GM21825 (cell line): ENCODE data around the gene TMEM127.
A peak's percentile ranks its signal among the peaks of the same experiment; 100 is the strongest.
"Not testable (repeated sequence)": the region's sequence is repeated elsewhere in the genome, so short reads cannot be mapped to it uniquely, and the experiment has no call there.

ENCODE experiments used
- ATAC-seq: cut with Tn5 transposase; IDR thresholded peaks from one replicate; pipeline ENCODE4 v1.9.1; 2021; ENCODE audit warnings: mild to moderate bottlenecking, moderate library complexity; ENCODE audit not compliant: unreplicated experiment

TMEM127 gene

GRCh38 chr2:96265840-96266679, at the start of gene TMEM127, which contains the start of gene CIAO1:
TMEM127 (minus strand) TSS chr2:96265997; CDS start chr2:96265381, 616 bp downstream.
CIAO1 (plus strand) TSS chr2:96266225; CDS start chr2:96266351, 126 bp downstream.
- peak; percentile 91 for ATAC-seq

- ATAC-seq, result no peak
Measured at GRCh38 chr2:96315005-96315399, 49.2 kb upstream of the TMEM127 start.

- no peak for ATAC-seq
Measured at GRCh38 chr2:96308248-96308647, 42.5 kb upstream of the TMEM127 start.

- ATAC-seq, result no peak
Measured at GRCh38 chr2:96306370-96306769, 40.6 kb upstream of the TMEM127 start.

GRCh38 chr2:96305979-96306308, 40.1 kb upstream of the TMEM127 start:
- ATAC-seq, result no peak

- peak; percentile 84 for ATAC-seq
Measured at GRCh38 chr2:96305091-96305978, 39.5 kb upstream of the TMEM127 start, which contains the start of gene SNRNP200. SNRNP200 (minus strand) TSS chr2:96305546; CDS start chr2:96305437, 109 bp downstream.

GRCh38 chr2:96304606-96305005, 38.8 kb upstream of the TMEM127 start:
- no peak for ATAC-seq

- ATAC-seq, result no peak
Measured at GRCh38 chr2:96301865-96302264, 36.1 kb upstream of the TMEM127 start.

- ATAC-seq, result no peak
Measured at GRCh38 chr2:96296925-96297324, 31.1 kb upstream of the TMEM127 start.

- ATAC-seq, result not testable (repeated sequence)
Measured at GRCh38 chr2:96294271-96294670, 28.5 kb upstream of the TMEM127 start.

GRCh38 chr2:96291751-96292150, 26.0 kb upstream of the TMEM127 start:
- ATAC-seq, result no peak

GRCh38 chr2:96287273-96287856, 21.6 kb upstream of the TMEM127 start:
- no peak for ATAC-seq

GRCh38 chr2:96276787-96277499, 11.1 kb upstream of the TMEM127 start:
- ATAC-seq, result no peak

- no peak for ATAC-seq
Measured at GRCh38 chr2:96274355-96275056, 8.7 kb upstream of the TMEM127 start.

GRCh38 chr2:96273763-96274162, 8.0 kb upstream of the TMEM127 start:
- no peak for ATAC-seq

- no peak for ATAC-seq
Measured at GRCh38 chr2:96271995-96272394, 6.2 kb upstream of the TMEM127 start.

- no peak for ATAC-seq
Measured at GRCh38 chr2:96267159-96267971, 1.6 kb upstream of the TMEM127 start.

- peak; percentile 17 for ATAC-seq
Measured at GRCh38 chr2:96265349-96265839, 403 bp downstream of the TMEM127 start.
